SK-N-MC (cell line): ENCODE data around the gene IVNS1ABP.
A peak's percentile ranks its signal among the peaks of the same experiment; 100 is the strongest.

Experiments
- DNase-seq: peaks from one replicate; pipeline ENCODE4 v3.0.0-alpha.2; 2011; ENCODE audit warnings: low read depth, low spot score
- H3K27ac ChIP-seq: fragments of 200-600 bp; sonication (generic); 2 replicates; pipeline ENCODE4 v1.5.1; 2016; ENCODE audit warnings: mixed run types
- H3K36me3 ChIP-seq: fragments of 200-600 bp; sonication (generic); 2 replicates; pipeline ENCODE4 v1.6.1; 2017; ENCODE audit warnings: antibody characterized with exemption, low read length, mixed read lengths; ENCODE audit not compliant: insufficient read depth
- H3K4me3 ChIP-seq: fragments of 200-600 bp; sonication (generic); 2 replicates; pipeline ENCODE4 v1.5.1; 2016
- H3K9ac ChIP-seq: fragments of 200-600 bp; sonication (generic); 2 replicates; pipeline ENCODE4 v1.8.0; 2017; ENCODE audit warnings: mixed run types, mixed read lengths; ENCODE audit not compliant: insufficient read length
- H3K9me3 ChIP-seq: fragments of 200-600 bp; sonication (generic); 2 replicates; pipeline ENCODE4 v1.6.1; 2017; ENCODE audit warnings: low read depth, mild to moderate bottlenecking, antibody characterized with exemption, low read length, moderate library complexity, mixed read lengths
- EZH2 ChIP-seq: fragments of 200-600 bp; sonication (generic); IDR thresholded peaks from one replicate; pipeline ENCODE4 v1.6.1; 2017; ENCODE audit warnings: antibody characterized with exemption
- FOXP2 ChIP-seq: optimal IDR thresholded peaks from 2 replicates; pipeline ENCODE3; 2011; ENCODE audit warnings: mild to moderate bottlenecking, moderate library complexity; ENCODE audit not compliant: insufficient read depth; ENCODE audit errors: extremely low read length, control extremely low read depth
- POLR2AphosphoS5 ChIP-seq: IDR thresholded peaks from 2 replicates; pipeline ENCODE4 v1.6.1; 2012; ENCODE audit warnings: mild to moderate bottlenecking, low read depth, low read length, borderline replicate concordance

The IVNS1ABP gene

DNA sequence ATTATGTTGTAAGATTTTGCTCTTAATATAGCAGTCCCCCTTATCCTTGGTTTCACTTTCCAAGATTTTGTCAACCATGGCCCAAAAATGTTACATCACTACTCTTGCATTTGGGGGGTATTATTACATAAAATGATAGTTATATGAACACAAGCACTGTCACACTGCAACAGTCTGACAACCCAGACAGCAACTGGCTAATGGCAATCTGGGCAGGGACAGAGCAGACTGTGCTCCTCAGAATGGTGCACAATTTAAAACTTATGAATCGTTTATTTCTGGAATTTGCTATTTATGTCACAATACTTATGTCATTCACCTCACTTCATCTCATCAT, 2.1 kb upstream of the IVNS1ABP start:
- DNase-seq: no peak
- TF ChIP-seq POLR2AphosphoS5 (no peak), EZH2 (no peak), FOXP2 (no peak)
- H3K9me3 ChIP-seq: no peaks in the 10 kb centered on the region
- H3K4me3 ChIP-seq: no peak overlapping the region; the same call in 1 of the 2 replicates
- peaks cover 17% of the 10 kb centered on the region for H3K36me3 ChIP-seq
- no peak overlapping the region for H3K9ac ChIP-seq
- peak overlapping the region; percentile 22 for H3K27ac ChIP-seq

DNA sequence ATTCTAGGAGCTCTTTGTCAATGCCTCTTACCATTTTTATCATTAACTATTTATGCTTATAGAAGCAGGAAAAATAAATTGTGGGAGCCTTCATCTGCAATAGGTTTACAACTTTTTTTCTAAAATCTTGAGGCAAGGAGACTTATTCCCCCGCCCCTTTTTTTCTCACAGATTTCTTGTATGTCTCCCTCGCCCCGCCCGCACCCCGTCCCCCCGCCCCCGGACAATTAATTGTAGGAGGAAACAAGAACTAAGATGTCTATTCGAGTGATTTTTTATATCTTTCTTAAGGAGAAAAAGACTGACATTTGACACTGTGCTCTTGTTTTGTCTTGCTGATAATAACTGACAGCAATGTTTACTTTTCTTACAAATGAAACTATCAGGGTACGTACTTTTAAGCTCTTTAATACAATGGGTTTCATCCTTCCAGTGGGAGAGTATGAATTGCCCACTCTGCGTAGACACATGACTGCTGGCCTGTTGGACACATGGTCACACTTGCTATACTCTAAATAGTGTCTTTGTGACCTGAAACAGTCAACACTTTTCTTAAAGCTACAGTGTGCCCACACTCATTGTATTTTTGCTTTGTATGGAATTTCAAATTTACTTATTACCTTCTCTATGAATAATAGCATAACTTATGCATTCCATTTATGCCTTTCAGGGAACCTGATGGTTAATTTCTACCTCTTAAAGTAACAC, 1.5 kb upstream of the IVNS1ABP start:
- H3K9ac ChIP-seq: no peak overlapping the region
- peaks cover 22% of the 10 kb centered on the region for H3K36me3 ChIP-seq
- no peak for DNase-seq
- H3K27ac ChIP-seq: peak overlapping the region; percentile 22
- H3K9me3 ChIP-seq: no peaks in the 10 kb centered on the region
- H3K4me3 ChIP-seq: peak overlapping the region; percentile 92
- TF ChIP-seq POLR2AphosphoS5 (no peak), EZH2 (no peak), FOXP2 (no peak)

GRCh38 chr1:185317886-185318310, 855 bp upstream of the IVNS1ABP start:
- no peak for DNase-seq
- no peak for TF ChIP-seq EZH2
- no peak for TF ChIP-seq POLR2AphosphoS5
- TF ChIP-seq FOXP2: no peak

DNA sequence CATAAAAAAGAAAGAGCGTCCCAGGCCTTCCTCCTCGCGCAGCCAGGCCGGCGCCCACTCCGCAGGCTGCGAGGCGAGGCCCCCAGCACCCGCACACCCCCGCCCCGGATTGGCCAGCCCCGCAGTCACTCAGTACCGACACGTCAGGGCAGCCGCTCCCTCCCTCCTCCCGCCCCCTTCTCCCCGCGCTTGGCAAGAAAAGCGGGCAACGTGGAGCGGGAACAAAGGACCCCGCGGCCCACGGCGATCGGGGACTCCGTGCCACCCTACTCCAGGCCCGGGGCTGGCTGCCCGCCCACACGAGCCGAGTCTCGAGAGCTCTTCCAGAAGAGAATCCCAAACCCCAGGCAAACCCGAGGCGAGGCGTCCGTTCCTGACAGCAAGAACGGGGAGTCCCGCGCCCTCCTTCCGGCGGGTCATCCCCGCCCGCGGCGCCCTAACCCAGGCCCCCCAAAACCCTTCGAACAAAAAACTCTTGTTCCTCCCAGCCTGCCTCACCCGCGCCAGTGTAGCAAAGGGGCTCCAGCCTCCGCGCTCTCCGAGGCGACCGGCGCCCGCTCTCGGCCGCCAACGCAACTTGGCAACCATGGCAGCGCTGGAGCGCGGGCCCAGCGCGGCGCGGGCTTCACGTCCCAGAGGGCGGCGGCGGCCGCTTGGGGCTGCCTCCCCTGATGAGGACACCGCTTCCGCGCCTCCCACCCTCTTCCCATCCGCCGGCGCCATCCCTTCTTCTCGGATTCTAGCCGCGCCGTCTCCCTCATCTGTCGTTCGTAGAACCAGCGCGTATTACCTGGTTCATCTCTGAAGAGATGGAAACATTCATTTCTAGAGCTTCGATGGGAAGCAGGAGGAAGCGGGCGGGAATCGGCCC, 645 bp downstream of the IVNS1ABP start:
- TF ChIP-seq EZH2: no peak
- peak; percentile 82 for TF ChIP-seq POLR2AphosphoS5
- peak overlapping the region; percentile 90 for H3K27ac ChIP-seq
- peak overlapping the region; percentile 92 for H3K4me3 ChIP-seq
- H3K9me3 ChIP-seq: no peaks in the 10 kb centered on the region
- H3K36me3 ChIP-seq: peaks cover 32% of the 10 kb centered on the region
- H3K9ac ChIP-seq: peak overlapping the region; percentile 98
- DNase-seq: no peak

More at GRCh38 chr1:185317886-185318310, 855 bp upstream of the IVNS1ABP start:
- H3K36me3 ChIP-seq: peaks cover 24% of the 10 kb centered on the region
- peak overlapping the region; percentile 92 for H3K4me3 ChIP-seq
- peak overlapping the region; percentile 72 for H3K9ac ChIP-seq
- H3K27ac ChIP-seq: peak overlapping the region; percentile 51; the same call in 1 of the 2 replicates
- H3K9me3 ChIP-seq: no peaks in the 10 kb centered on the region

- Histone ChIP-seq H3K4me3 (peak overlapping the region; percentile 92), H3K9me3 (no peaks in the 10 kb centered on the region), H3K36me3 (peaks cover 40% of the 10 kb centered on the region), H3K9ac (peak overlapping the region; percentile 98), H3K27ac (peak overlapping the region; percentile 90)
- no peak for DNase-seq
- TF ChIP-seq POLR2AphosphoS5: no peak
- TF ChIP-seq EZH2: no peak
- TF ChIP-seq FOXP2: no peak
These were observed 1.5 kb downstream of the IVNS1ABP start for GRCh38 chr1:185315445-185316071.

- peak overlapping the region; percentile 98 for H3K9ac ChIP-seq
- peak overlapping the region; percentile 0; the same call in 1 of the 2 replicates for H3K27ac ChIP-seq
- DNase-seq: no peak
- H3K4me3 ChIP-seq: peak overlapping the region; percentile 92
- H3K9me3 ChIP-seq: no peaks in the 10 kb centered on the region
- peaks cover 52% of the 10 kb centered on the region for H3K36me3 ChIP-seq
- TF ChIP-seq FOXP2 (no peak), POLR2AphosphoS5 (no peak), EZH2 (no peak)
These were observed 2.6 kb downstream of the IVNS1ABP start for GRCh38 chr1:185314411-185314810.

DNA sequence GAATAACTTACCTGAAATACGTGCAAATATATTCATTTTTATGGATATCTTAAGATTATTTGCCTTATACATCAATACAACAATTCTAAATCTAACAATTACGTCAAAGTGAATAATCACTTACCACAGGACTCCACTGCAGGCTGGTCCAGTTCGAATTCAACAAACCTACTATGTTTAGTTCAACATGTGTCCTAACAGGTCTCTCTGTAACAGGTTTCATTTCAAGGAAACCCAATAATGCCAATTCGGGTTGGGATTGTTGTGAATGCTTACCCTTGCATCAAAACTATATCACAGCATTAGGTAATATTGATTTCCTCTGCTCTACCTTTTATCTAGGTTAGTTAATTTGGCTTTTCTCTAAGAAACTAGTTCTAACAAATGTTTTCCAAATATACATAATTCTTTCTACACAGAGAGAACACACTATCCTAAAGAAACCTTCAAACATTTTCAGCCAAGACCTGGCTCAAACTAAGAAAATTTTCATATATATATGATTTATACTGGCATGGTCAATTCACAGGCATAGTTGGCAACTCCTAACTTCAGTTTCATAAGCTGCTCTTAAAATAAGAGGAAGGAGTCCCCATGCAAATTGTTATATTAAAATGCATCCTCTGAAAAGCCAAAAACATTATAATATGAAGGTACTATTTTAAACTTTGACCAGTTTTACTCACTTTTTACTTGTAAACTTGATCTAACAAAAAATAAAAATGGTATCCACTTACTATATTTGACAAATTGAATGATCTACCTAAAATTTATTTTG, 4.5 kb downstream of the IVNS1ABP start:
- TF ChIP-seq POLR2AphosphoS5: no peak
- no peak for DNase-seq
- Histone ChIP-seq H3K9me3 (no peaks in the 10 kb centered on the region), H3K9ac (peak overlapping the region; percentile 98), H3K27ac (0 out of 2 replicates have a peak overlapping the region, but pooled peaks have one; percentile 33), H3K36me3 (peaks cover 70% of the 10 kb centered on the region), H3K4me3 (peak overlapping the region; percentile 92)
